Daoy (cell line): ENCODE measurements around the gene PRKRIP1. TPM values are rescaled to one million over a fixed set of nuclear protein-coding genes. Genes with fewer than 3 reads are reported as not detected.
A peak's percentile ranks its signal among the peaks of the same experiment; 100 is the strongest.
"Not testable (repeated sequence)": the region's sequence is repeated elsewhere in the genome, so short reads cannot be mapped to it uniquely, and the experiment has no call there.

ENCODE experiments used
- DNase-seq: peaks from one replicate; pipeline ENCODE4 v3.0.0-alpha.2; 2015; ENCODE audit warnings: low read depth
- total RNA-seq: library from RNA; depleted of rRNA; stranded (reverse); fragments of >200 nt; shearing (Covaris generic); gene quantifications from 2 replicates; pipeline ENCODE4 v1.2.3, GENCODE V29; 2014; rRNA removed

The PRKRIP1 gene
- total RNA-seq, result 52.5 and 64.1 TPM in 2 replicates

GRCh38 chr7:102395873-102396709 lies at the start of gene PRKRIP1:
Gene PRKRIP1, plus strand, starts transcription at chr7:102396363. Its CDS starts 49 bp downstream, at chr7:102396412.
- peak; percentile 97 for DNase-seq

DNA sequence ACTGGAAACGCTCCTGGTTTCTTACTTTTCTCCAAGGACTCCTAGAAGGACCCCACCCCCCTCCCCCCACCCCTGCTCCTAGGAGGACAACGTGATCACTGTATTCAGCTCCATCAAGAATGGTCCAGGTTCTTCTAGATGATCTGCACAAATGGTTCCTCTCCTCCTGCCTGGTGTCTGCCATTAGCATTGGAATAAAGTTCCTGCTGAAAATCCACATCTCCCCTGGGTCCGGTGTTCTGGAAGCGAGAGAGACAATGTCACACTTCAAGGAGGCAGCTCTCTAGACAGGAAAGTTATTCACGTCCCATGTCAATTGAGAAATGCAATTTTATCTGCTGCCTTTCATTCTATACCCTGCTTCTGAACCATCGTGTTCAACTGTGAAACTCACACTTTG lies 49.2 kb upstream of the PRKRIP1 start:
- not testable (repeated sequence) for DNase-seq

DNA sequence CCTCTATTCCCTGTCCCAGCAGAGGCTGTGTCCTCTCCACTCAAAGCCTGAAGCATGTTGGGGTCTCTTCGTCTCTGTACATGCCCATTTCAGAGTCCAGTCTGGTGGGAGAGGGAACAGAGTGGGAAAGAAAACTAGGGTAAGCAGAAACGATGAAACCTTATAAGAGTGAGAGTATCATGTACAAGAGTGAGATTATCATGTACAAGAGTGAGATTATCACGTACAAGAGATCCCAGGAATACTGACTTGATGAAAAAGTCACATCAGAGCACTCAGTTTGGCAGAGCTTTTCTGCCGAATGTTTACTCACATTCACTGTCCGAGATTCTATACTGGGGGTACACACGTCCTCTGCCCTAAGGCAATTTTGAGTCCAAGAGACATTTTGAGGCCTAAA lies 39.8 kb upstream of the PRKRIP1 start, which contains the start of gene SPDYE6:
Gene SPDYE6 (minus strand): TSS at position 101 of the 400 bp plus-strand sequence. CDS start 421 bp downstream, outside the sequence.
- DNase-seq, result not testable (repeated sequence)

- peak; percentile 100 for DNase-seq
These were observed 32.4 kb upstream of the PRKRIP1 start for GRCh38 chr7:102363549-102364393.

- peak; percentile 12 for DNase-seq
These were observed 31.7 kb upstream of the PRKRIP1 start for GRCh38 chr7:102364394-102364886.

- peak; percentile 28 for DNase-seq
These were observed 30.8 kb upstream of the PRKRIP1 start for GRCh38 chr7:102365390-102365789.

- DNase-seq, result not testable (repeated sequence)
These were observed 26.1 kb upstream of the PRKRIP1 start for GRCh38 chr7:102370038-102370437.

DNA sequence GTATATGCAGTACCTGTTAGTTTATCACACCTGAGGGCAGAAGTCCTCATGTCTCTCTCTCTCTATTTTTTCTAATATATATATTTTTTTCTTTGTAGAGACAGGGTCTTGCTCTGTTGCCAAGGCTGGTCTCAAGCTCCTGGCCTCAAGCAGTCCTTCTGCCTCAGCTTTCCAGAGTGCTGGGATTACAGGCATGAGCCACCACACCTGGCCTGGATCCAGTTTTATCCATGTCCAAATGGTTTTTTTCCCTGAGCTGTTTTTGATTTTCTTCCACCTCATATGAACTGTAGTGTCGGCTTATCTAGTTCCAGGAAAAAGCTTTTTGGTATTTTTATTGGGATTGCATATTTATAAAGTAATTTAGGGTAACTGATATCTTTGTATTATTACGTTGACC lies 23.4 kb upstream of the PRKRIP1 start:
- not testable (repeated sequence) for DNase-seq

DNA sequence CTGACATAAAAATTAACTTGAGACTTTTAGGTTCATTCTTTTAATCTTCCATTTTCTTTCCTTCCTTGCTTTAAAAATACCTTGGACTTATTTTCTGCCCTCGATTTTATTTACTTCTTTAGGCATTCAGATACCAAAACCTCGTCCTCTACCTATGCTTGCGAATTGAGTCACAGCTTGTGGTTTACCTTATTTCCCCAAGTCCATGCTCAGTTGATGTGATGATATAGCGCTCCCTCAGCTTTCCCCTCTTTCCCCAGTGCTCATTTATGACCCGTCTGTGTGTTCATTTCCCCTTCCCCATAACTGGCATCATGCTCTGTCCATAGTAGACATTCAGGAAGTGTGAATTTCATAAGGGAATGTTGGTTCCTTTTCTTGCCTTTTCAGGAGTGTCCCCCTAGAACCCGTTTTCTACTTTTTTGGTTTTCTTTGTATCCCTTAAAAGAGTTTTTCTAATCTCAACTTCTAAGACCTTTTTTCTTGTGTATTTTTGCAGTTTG lies 19.1 kb upstream of the PRKRIP1 start:
- no peak for DNase-seq

- DNase-seq, result not testable (repeated sequence)
These were observed 15.3 kb upstream of the PRKRIP1 start for GRCh38 chr7:102380837-102381236.

DNA sequence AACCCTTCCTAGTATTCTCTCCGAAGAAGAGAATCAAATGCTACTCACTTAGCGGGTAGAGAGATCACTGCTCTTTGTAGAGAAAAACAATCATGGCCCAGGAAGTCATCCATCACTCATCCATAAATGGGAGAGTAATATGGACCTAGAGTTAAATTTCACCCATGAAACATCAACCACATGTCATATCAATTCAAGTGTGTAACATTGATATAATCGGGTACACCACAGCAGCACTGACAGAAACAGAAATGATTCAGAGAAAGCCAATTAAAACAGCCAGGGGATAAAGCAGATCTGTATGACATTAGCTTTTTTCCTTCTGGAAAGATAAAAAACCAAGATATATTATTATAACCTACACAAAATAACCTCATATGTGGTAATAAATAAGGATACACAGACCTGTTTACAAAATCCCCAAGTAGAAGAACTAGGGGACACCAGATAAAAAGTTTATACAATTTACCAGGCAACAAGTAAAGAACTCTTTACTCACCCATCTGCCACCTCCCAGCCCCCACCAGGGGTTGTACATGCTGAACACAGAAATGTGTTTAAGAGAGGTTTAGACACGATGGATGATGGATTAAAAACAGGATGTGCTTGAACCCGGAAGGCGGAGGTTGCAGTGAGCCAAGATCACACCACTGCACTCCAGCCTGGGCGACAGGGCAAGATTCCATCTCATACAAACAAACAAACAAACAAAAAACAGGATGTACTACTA lies 14.3 kb upstream of the PRKRIP1 start:
- DNase-seq, result not testable (repeated sequence)

- DNase-seq, result no peak
These were observed 9.1 kb upstream of the PRKRIP1 start for GRCh38 chr7:102387064-102387463.

DNA sequence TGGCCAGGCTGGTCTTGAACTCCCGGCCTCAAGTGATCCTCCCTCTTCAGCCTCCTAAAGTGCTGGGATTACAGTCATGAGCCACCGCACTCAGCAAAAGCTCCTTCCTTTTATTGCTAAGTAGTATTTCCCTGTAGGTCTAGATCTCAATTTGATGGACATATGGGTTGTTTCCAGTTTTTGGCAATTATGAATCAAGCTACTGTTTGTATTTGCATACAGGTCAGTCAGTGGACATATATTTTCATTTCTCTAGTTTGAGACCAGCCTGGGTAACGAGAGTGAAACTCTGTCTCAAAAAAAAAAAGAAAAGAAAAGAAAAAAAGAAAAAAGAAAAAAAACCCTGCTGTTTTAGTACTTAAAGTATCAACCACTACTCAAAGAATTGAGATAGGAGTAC lies 6.4 kb upstream of the PRKRIP1 start:
- no peak for DNase-seq

DNA sequence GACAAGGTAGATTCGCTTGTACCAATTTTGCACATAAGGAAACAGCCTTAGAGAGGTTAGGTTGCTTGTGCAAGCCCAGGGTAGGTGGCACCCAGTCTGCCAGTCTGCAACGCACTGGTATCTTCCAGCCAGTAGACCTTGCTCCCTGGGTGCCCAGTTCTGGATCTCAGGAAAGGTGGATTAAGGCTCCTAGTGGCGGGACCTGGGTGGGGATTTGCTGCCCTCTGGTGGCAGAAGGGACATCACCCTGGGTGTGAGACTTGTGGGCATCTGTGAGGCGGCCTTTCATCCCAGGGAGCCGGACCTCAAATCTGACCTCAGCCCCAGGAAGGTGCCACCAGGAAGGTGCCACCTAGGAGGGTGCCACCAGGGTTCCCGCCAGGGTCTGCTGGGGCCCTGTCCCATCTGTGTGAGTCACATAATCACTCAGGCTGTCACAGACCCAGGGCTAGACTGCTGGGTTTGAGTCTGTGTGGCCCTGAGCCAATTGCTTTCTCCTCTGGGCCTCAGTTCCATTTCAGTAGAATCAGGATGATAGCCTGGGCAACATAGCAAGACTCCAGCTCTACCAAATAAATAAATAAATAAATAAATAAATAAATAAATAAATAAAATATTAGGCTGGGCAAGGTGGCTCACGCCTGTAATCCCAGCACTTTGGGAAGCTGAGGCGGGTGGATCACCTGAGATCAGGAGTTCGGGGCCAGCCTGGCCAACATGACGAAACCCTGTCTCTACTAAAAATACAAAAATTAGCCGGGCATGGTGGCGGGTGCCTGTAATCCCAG lies 5.3 kb upstream of the PRKRIP1 start:
- DNase-seq, result peak; percentile 89

- no peak for DNase-seq
These were observed 3.8 kb upstream of the PRKRIP1 start for GRCh38 chr7:102392330-102392729.

- DNase-seq, result no peak
These were observed 2.7 kb upstream of the PRKRIP1 start for GRCh38 chr7:102393467-102393866.

- no peak for DNase-seq
These were observed 631 bp upstream of the PRKRIP1 start for GRCh38 chr7:102395592-102395872.

GRCh38 chr7:102396710-102397019 lies 502 bp downstream of the PRKRIP1 start:
- no peak for DNase-seq

DNA sequence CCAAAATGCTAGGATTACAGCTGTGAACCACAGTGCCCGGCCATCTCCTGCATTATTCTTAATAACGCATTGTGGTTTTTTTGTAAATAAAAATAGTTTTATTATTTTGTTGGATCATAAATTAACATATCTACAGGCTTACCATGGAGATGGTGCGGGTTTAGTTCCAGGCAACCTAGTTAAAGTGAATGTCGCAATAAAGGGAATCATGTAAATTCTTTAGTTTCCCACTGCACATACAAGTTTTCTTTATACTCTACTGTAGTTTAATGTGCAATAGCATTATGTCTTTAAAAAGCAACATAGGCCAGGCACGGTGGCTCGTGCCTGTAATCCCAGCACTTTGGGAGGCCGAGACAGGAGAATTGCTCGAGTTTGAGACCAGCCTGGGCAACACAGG lies 2.4 kb downstream of the PRKRIP1 start:
- DNase-seq, result no peak

DNA sequence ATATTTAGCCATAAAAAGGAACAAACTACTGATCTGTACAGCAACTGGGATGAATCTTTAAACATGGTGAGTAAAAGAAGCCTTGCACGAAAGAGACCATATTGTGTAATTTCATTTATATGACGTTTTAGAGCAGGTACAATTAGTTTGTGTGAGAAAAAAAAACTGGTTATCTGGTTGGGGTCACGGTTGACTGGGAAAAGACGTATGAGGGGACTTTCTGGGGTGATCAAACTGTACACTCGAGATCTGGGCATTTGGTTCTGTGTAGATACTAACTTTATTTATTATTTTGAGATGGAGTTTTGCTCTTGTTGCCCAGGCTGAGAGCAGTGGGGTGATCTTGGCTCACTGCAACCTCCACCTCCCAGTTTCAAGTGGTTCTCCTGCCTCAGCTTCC lies 4.2 kb downstream of the PRKRIP1 start:
- DNase-seq, result no peak

DNA sequence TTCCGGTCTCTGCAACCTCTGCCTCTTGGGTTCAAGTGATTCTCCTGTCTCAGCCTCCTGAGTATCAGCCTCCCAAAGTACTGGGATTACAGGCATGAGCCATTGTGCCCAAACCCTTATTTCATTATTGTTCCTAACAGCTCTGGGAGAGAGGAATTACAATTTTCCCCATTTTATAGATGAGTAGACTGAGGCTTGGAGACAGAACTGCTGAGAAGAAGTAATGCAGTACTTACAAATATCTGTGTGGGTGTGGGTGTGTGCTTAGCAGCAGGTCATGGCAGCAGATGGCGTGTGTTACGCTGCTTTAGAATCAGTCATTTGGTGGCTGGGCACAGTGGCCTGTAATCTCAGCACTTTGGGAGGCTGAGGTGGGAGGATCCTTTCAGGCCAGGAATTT lies 7.4 kb downstream of the PRKRIP1 start:
- DNase-seq, result no peak
